Smooth muscle cell (in vitro differentiated cells): Measurements from ENCODE around the gene MKKS. TPM values are rescaled to one million over a fixed set of nuclear protein-coding genes. Genes with fewer than 3 reads are reported as not detected.

Source experiments
- DNase-seq: peaks from one replicate; lab custom pipeline; 2025; ENCODE audit not compliant: unreplicated experiment; lab: John Stamatoyannopoulos, UW
- H2AFZ ChIP-seq: fragments of 200-600 bp; sonication (generic); 2 replicates; pipeline ENCODE4 v1.6.0; 2016; ENCODE audit warnings: antibody characterized with exemption, low read depth, mild to moderate bottlenecking
- H3F3A ChIP-seq: fragments of 200-600 bp; sonication (generic); 2 replicates; pipeline ENCODE4 v1.6.0; 2017; ENCODE audit warnings: antibody characterized with exemption, low read depth
- H3K27ac ChIP-seq: fragments of 200-600 bp; sonication (generic); 2 replicates; pipeline ENCODE4 v1.5.1; 2016; ENCODE audit warnings: low read depth, mild to moderate bottlenecking
- H3K27me3 ChIP-seq: fragments of 200-600 bp; sonication (generic); 2 replicates; pipeline ENCODE4 v1.6.1; 2016; ENCODE audit warnings: low read depth, mild to moderate bottlenecking
- H3K36me3 ChIP-seq: fragments of 200-600 bp; sonication (generic); 2 replicates; pipeline ENCODE4 v1.5.1; 2016; ENCODE audit warnings: low read depth
- H3K4me1 ChIP-seq: fragments of 200-600 bp; sonication (generic); 2 replicates; pipeline ENCODE4 v1.5.1; 2016; ENCODE audit warnings: low read depth
- H3K4me2 ChIP-seq: fragments of 200-600 bp; sonication (generic); 2 replicates; pipeline ENCODE4 v1.6.0; 2016; ENCODE audit warnings: mild to moderate bottlenecking
- H3K4me3 ChIP-seq: fragments of 200-600 bp; sonication (generic); 2 replicates; pipeline ENCODE4 v1.5.1; 2016; ENCODE audit warnings: mild to moderate bottlenecking
- H3K79me2 ChIP-seq: fragments of 200-600 bp; sonication (generic); 2 replicates; pipeline ENCODE4 v1.6.0; 2016; ENCODE audit warnings: low read depth, mild to moderate bottlenecking
- H3K9ac ChIP-seq: fragments of 200-600 bp; sonication (generic); 2 replicates; pipeline ENCODE4 v1.6.0; 2016; ENCODE audit warnings: low read depth
- H3K9me3 ChIP-seq: fragments of 200-600 bp; sonication (generic); replicated peaks from 2 replicates; pipeline ENCODE4 v1.5.1; 2016; ENCODE audit warnings: low read depth
- H4K20me1 ChIP-seq: fragments of 200-600 bp; sonication (generic); 2 replicates; pipeline ENCODE4 v1.6.0; 2016; ENCODE audit warnings: low read depth
- CTCF ChIP-seq: fragments of 200-600 bp; sonication (generic); IDR thresholded peaks from 2 replicates; pipeline ENCODE4 v1.5.1; 2017; ENCODE audit warnings: borderline replicate concordance, mild to moderate bottlenecking, antibody characterized with exemption; ENCODE audit not compliant: insufficient read depth, poor library complexity, severe bottlenecking
- WGBS: methylation state at CpG from one replicate; pipeline ENCODE4 v1.1.7; 2016; ENCODE audit warnings: low lambda C conversion rate; 5-methylcytosine and 5-hydroxymethylcytosine counted together
- polyA plus RNA-seq: library from polyadenylated mRNA; unstranded; fragments of >200 nt; fragmentation: Nextera tagmentation; extraction: Ambion mirVana; gene quantifications from 2 replicates; pipeline ENCODE4 v1.2.1, GENCODE V29; 2016
- total RNA-seq: library from RNA; depleted of rRNA; stranded (reverse); fragments of >200 nt; gene quantifications from 2 replicates; pipeline ENCODE4 v1.2.3, GENCODE V29; 2014

Gene MKKS
- total and polyA plus RNA-seq, 2 experiments from 2014 or later = 15.6 to 19.8 TPM

- no peak overlapping the region for H3K4me3 ChIP-seq
- no peak for DNase-seq
- peaks cover 7% of the 10 kb centered on the region for H3K4me1 ChIP-seq
- TF ChIP-seq CTCF = no peak
- H3K36me3 ChIP-seq = no peaks in the 10 kb centered on the region
- H3F3A ChIP-seq = no peaks in the 10 kb centered on the region
- no peaks in the 10 kb centered on the region for H4K20me1 ChIP-seq
- 98% methylated on average over 2 of the region's 2 CpGs for WGBS
- H3K9me3 ChIP-seq = no peaks in the 10 kb centered on the region
- H3K27me3 ChIP-seq = no peaks in the 10 kb centered on the region
- H3K4me2 ChIP-seq = no peak overlapping the region
- H3K27ac ChIP-seq = no peak overlapping the region
- no peak overlapping the region for H3K9ac ChIP-seq
- no peak overlapping the region for H2AFZ ChIP-seq
- no peaks in the 10 kb centered on the region for H3K79me2 ChIP-seq
Observed at GRCh38 chr20:10449270-10449669, 15.2 kb upstream of the MKKS start.

- no peaks in the 10 kb centered on the region for H3K9me3 ChIP-seq
- DNase-seq = no peak
Observed at GRCh38 chr20:10448270-10449156, 14.5 kb upstream of the MKKS start.

GRCh38 chr20:10447028-10447427 lies 13.0 kb upstream of the MKKS start:
- no peak for DNase-seq
- H3K4me2 ChIP-seq = no peak overlapping the region
- TF ChIP-seq CTCF = no peak
- H3K9me3 ChIP-seq = no peaks in the 10 kb centered on the region
- no peak overlapping the region for H3K4me3 ChIP-seq
- H3K79me2 ChIP-seq = peaks cover 6% of the 10 kb centered on the region
- no peaks in the 10 kb centered on the region for H3K36me3 ChIP-seq
- H3F3A ChIP-seq = no peaks in the 10 kb centered on the region
- no peaks in the 10 kb centered on the region for H4K20me1 ChIP-seq
- H3K9ac ChIP-seq = no peak overlapping the region
- WGBS = 73% methylated on average over 3 of the region's 3 CpGs
- no peak overlapping the region for H2AFZ ChIP-seq
- no peak overlapping the region for H3K27ac ChIP-seq
- H3K4me1 ChIP-seq = peaks cover 7% of the 10 kb centered on the region
- no peaks in the 10 kb centered on the region for H3K27me3 ChIP-seq

More at GRCh38 chr20:10448270-10449156, 14.5 kb upstream of the MKKS start:
- H3F3A ChIP-seq = no peaks in the 10 kb centered on the region
- peaks cover 7% of the 10 kb centered on the region for H3K4me1 ChIP-seq
- H3K9ac ChIP-seq = no peak overlapping the region
- H3K36me3 ChIP-seq = no peaks in the 10 kb centered on the region
- H3K27me3 ChIP-seq = no peaks in the 10 kb centered on the region
- no peak for TF ChIP-seq CTCF
- H4K20me1 ChIP-seq = no peaks in the 10 kb centered on the region
- H2AFZ ChIP-seq = no peak overlapping the region
- H3K4me2 ChIP-seq = no peak overlapping the region
- H3K27ac ChIP-seq = no peak overlapping the region
- 86% methylated on average over 6 of the region's 6 CpGs for WGBS
- H3K79me2 ChIP-seq = no peaks in the 10 kb centered on the region
- H3K4me3 ChIP-seq = no peak overlapping the region
